ENCODE results near the gene LHX3.
A peak's percentile ranks its signal among the peaks of the same experiment; 100 is the strongest.

LHX3 gene

DNA sequence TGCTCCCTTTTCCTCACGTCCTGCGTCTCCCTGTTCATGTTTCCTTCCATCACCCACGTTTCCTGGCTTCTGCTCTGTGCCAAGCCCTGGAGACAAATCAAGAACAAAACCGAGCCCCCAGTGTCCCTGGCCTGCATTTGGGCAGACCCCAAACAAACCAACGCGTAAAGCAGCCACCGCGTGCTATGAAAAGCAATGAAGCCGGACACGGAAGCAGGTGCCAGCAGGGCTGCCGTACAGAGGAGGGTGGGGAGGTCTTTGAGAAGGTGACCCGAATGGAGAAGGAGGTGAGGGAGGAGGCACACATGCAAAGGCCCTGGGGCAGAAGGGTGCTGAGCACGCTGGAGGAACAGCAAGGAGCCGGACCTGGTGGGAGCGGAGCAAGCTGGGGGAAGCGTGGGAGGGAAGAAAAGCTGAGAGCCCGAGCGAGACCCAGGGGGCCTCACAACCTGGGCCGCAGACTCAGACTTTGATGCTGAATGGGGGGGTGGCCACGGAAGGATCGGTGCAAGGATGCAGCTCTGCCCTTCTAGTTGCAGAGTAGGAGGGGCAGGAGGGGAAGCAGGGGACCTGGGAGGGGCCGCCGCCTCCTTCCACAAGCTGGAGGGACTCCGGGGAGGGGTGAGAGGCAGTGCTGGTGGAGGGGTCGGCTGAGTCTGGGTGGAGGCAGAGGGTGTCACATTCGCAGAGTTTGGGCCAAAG, 42.1 kb upstream of the LHX3 start:
- Histone ChIP-seq H3K27me3 (ENCODE audit: control insufficient read depth, insufficient read depth, low read length) (no peaks in the 10 kb centered on the region), H3K4me3 (ENCODE audit: low read length) (no peak overlapping the region), H3K9me3 (ENCODE audit: control insufficient read depth, low read depth, low read length) (no peaks in the 10 kb centered on the region), H3K27ac (ENCODE audit: low read length) (no peak overlapping the region), H3K36me3 (ENCODE audit: control insufficient read depth, low read depth, low read length) (no peaks in the 10 kb centered on the region), H3K4me1 (ENCODE audit: control insufficient read depth, low read depth, low read length) (peaks cover 29% of the 10 kb centered on the region), H3K9ac (ENCODE audit: low read length) (no peak overlapping the region)

DNA sequence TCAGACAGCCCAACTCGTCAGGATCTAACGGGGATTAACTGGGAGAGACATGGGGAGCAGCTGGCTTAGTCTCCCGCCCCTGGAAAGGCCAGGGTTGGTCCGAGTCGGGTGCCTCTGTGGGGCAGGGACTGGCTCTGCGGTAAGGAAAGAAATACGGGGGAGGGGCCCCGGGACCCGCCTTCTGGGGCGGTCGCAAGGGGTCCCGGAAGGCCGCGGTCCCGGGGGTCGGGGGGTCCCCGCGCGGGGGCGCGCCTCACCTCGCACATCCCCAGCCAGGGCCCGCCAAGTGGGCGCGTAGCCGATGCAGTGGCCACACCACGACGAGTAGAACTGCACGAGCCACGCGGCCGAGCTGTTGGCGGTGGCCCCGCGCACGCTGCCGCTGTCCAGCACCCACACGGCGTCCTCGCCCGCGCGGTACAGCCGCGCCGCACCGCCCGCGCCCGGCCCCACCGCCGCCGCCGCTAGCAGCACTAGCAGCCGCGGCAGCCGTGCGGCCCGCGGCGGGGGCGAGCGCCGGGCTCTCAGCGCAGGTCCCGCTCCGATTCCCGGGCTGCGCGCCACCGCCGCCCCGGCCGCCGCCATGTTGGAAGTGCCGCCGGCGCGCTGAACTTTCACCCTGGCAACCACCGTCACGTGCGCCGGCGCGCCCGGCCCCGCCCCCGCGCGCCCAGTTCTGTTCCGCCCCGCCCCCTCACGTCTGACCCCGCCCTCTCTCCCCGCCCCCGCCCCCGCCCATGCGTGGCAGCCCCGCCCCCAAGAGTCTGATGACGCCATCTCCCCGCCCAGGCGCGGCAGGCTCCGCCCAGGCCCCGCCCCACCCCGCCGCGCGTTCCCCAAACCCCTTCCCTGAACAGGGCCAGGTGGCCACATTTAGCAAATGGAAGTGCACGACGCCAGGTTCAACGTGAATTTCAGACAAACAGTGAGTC, 40.6 kb upstream of the LHX3 start, which contains the start of gene QSOX2:
QSOX2 (minus strand) TSS at position 594 of the 932 bp plus-strand sequence; CDS start at position 585, 9 bp downstream.
- peak within 1 kb of the TSS; percentile 70 for H3K9ac ChIP-seq (ENCODE audit: low read length)
- H3K27ac ChIP-seq (ENCODE audit: low read length) = no peak within 1 kb of the TSS
- no peaks in the 10 kb centered on the region for H3K27me3 ChIP-seq (ENCODE audit: control insufficient read depth, insufficient read depth, low read length)
- no peaks in the 10 kb centered on the region for H3K9me3 ChIP-seq (ENCODE audit: control insufficient read depth, low read depth, low read length)
- peaks cover 29% of the 10 kb centered on the region for H3K4me1 ChIP-seq (ENCODE audit: control insufficient read depth, low read depth, low read length)
- peak within 1 kb of the TSS; percentile 85 for H3K4me3 ChIP-seq (ENCODE audit: low read length)
- H3K36me3 ChIP-seq (ENCODE audit: control insufficient read depth, low read depth, low read length) = no peaks in the 10 kb centered on the region

DNA sequence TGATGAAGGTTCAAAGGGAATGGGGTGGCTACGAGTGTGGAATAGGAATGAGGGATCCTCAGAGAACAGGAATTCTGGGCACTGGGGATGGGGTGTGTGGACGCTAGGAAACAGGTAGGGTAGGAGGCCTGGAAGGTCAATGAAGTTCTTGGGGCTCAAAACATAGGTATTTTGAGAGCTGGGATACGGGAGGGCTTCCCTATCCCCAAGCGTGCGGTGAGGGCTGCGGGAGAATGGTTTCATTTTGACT, 40.0 kb upstream of the LHX3 start:
- Histone ChIP-seq H3K9ac (ENCODE audit: low read length) (peak overlapping the region; percentile 70), H3K27ac (ENCODE audit: low read length) (no peak overlapping the region), H3K9me3 (ENCODE audit: control insufficient read depth, low read depth, low read length) (no peaks in the 10 kb centered on the region), H3K36me3 (ENCODE audit: control insufficient read depth, low read depth, low read length) (no peaks in the 10 kb centered on the region), H3K27me3 (ENCODE audit: control insufficient read depth, insufficient read depth, low read length) (no peaks in the 10 kb centered on the region), H3K4me1 (ENCODE audit: control insufficient read depth, low read depth, low read length) (peaks cover 29% of the 10 kb centered on the region), H3K4me3 (ENCODE audit: low read length) (peak overlapping the region; percentile 85)

DNA sequence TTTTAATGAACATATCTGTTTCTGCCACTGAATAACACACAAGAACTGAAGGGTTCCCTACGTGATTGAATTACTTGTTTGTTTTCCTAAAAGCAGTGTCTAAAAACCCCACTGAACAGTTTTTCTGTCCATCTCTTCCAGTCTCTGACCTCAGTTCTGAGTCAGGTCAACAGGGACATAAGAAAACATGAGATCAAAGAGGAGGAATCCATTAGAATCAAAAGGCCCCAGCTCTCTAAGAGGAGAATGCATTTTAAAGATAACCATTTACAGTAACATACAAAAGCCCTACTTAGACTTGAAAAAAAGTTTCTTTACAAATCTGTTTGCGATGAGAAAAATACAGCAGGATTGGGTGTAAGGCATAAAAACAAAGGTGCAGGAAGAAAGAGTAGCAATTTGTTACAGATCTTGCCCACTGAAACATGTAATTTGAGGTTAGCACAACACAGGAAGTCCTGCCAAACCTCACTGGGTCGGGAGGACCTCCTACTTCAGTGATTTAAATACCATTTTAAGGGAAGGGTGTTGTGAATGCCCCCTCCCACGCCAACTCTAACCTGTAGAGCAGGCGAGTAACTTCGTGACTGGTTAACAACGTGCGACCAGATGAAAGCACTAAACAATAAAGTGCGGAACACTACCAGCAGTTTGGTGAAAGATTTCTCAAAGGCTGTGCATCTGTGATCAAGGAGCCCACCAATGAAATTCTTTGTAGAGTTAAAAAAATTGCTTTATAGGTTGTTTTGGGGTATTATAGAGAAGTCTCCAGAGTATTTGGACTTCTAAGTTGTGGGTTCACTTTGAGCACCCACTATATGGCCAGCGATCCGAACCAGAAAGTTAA, 39.4 kb upstream of the LHX3 start:
- no peaks in the 10 kb centered on the region for H3K36me3 ChIP-seq (ENCODE audit: control insufficient read depth, low read depth, low read length)
- H3K9me3 ChIP-seq (ENCODE audit: control insufficient read depth, low read depth, low read length) = no peaks in the 10 kb centered on the region
- H3K27ac ChIP-seq (ENCODE audit: low read length) = no peak overlapping the region
- H3K4me3 ChIP-seq (ENCODE audit: low read length) = peak overlapping the region; percentile 85
- H3K27me3 ChIP-seq (ENCODE audit: control insufficient read depth, insufficient read depth, low read length) = no peaks in the 10 kb centered on the region
- H3K4me1 ChIP-seq (ENCODE audit: control insufficient read depth, low read depth, low read length) = peaks cover 29% of the 10 kb centered on the region
- H3K9ac ChIP-seq (ENCODE audit: low read length) = peak overlapping the region; percentile 70

DNA sequence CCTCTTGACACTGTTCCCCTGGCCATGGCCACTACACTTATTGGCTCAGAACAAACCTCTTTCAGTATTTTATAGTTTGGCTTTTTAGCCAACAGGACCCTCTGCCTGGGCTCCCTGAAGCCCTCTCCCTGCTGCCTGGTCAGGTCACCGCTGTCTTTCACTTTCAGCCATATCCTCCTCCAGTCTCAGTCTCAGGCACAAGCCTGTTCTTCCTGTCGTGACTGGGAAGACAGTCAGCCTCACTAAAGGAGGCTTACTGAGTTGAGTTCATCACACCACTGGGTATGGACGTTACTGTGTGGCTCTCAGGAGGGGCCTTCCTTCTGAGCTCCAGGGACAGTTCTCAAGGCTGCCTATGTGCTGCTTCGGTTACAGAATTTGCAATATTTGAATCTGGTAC, 38.7 kb upstream of the LHX3 start:
- Histone ChIP-seq H3K4me1 (ENCODE audit: control insufficient read depth, low read depth, low read length) (peaks cover 29% of the 10 kb centered on the region), H3K4me3 (ENCODE audit: low read length) (peak overlapping the region; percentile 85), H3K27me3 (ENCODE audit: control insufficient read depth, insufficient read depth, low read length) (no peaks in the 10 kb centered on the region), H3K9ac (ENCODE audit: low read length) (no peak overlapping the region), H3K9me3 (ENCODE audit: control insufficient read depth, low read depth, low read length) (no peaks in the 10 kb centered on the region), H3K36me3 (ENCODE audit: control insufficient read depth, low read depth, low read length) (no peaks in the 10 kb centered on the region), H3K27ac (ENCODE audit: low read length) (no peak overlapping the region)

DNA sequence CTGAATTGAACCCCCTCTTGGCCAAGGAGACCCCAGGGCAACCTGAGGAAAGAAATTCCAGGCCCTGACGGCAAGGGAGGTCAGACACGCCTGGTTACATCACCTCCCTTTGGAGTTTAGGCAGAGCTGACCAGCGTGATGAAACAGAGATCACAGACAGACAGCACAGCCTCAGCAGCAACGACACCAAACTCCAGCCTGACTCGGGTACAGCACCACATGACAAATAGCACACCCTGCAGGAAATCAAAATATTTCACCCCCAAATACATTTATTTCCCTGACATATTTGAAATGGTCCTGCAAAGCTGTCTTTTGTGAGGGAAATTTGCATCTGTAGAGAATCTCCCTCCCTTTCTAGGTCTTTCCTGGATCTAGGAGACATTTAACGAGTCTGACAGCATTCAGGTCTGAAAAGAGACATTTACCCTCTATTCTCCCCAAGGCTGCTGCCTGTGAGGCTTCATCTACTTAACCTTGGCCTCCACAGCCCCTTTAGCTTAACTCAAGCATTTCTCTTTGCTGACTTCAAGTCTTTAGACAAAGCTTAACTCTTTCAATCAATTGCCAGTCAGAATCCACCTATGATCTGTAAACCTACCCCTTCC, 38.1 kb upstream of the LHX3 start:
- no peaks in the 10 kb centered on the region for H3K9me3 ChIP-seq (ENCODE audit: control insufficient read depth, low read depth, low read length)
- peaks cover 28% of the 10 kb centered on the region for H3K4me1 ChIP-seq (ENCODE audit: control insufficient read depth, low read depth, low read length)
- no peaks in the 10 kb centered on the region for H3K36me3 ChIP-seq (ENCODE audit: control insufficient read depth, low read depth, low read length)
- no peak overlapping the region for H3K9ac ChIP-seq (ENCODE audit: low read length)
- H3K27me3 ChIP-seq (ENCODE audit: control insufficient read depth, insufficient read depth, low read length) = no peaks in the 10 kb centered on the region
- no peak overlapping the region for H3K27ac ChIP-seq (ENCODE audit: low read length)
- H3K4me3 ChIP-seq (ENCODE audit: low read length) = no peak overlapping the region

DNA sequence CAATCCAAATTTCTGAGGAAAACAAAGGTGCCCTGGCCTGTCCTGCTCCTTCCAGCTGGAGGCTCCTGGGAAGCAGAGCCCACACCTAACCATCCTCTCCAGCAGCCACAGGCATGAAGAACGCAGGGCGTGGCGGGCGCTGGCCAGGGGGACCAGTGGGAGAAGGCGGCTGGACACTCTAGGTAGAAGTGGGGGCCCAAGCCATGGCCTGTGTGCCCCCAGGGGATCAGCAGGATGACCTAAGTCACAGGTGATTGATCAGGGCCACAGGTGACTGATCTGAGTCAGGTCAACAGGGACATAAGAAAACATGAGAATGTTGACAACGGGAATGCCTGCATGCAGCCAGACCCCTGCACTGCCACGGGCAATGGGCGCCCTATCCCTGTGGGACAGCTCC, 37.3 kb upstream of the LHX3 start:
- H3K9me3 ChIP-seq (ENCODE audit: control insufficient read depth, low read depth, low read length) = no peaks in the 10 kb centered on the region
- no peak overlapping the region for H3K9ac ChIP-seq (ENCODE audit: low read length)
- no peak overlapping the region for H3K27ac ChIP-seq (ENCODE audit: low read length)
- peaks cover 24% of the 10 kb centered on the region for H3K4me1 ChIP-seq (ENCODE audit: control insufficient read depth, low read depth, low read length)
- no peak overlapping the region for H3K4me3 ChIP-seq (ENCODE audit: low read length)
- no peaks in the 10 kb centered on the region for H3K36me3 ChIP-seq (ENCODE audit: control insufficient read depth, low read depth, low read length)
- H3K27me3 ChIP-seq (ENCODE audit: control insufficient read depth, insufficient read depth, low read length) = no peaks in the 10 kb centered on the region

DNA sequence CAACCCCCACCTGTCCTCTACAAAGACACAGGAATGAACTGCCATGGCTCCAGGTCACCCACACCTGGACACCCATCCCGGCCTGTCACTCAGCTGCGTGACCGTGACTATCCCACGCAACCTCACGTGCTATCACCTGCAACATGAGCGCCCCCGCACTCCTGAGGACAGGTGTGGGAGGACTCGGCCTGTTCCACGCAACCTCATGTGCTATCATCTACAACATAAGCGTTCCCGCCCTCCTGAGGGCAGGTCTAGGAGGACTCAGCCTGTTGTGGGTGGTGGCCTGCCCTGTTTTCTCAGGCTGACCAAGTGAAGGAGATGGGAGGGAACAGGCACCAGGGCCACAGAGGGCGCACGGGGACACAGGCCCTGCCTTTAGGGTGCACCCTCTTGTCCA, 36.6 kb upstream of the LHX3 start:
- H3K27ac ChIP-seq (ENCODE audit: low read length) = no peak overlapping the region

DNA sequence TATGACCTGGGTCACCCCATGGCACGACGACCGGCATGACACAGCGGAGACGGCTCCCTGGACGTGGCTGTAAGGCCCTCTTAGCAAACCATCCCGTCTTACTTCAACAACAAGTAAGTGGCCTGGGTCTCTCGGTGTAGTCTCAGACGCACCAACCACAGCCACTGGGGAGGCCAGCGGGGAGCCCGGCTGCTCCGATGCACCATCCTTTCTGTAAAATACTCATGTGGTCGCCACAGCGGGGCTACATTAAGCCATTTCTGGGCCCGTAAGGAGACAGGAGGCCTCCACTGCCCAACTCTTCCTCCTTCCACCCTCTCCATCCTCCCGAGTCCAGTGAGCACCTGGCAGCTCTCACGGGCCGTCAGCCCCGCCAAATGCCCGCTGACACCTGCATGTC, 36.0 kb upstream of the LHX3 start:
- peaks cover 5% of the 10 kb centered on the region for H3K36me3 ChIP-seq (ENCODE audit: control insufficient read depth, low read depth, low read length)
- no peak overlapping the region for H3K27ac ChIP-seq (ENCODE audit: low read length)
- H3K9ac ChIP-seq (ENCODE audit: low read length) = no peak overlapping the region
- H3K4me3 ChIP-seq (ENCODE audit: low read length) = no peak overlapping the region
- H3K9me3 ChIP-seq (ENCODE audit: control insufficient read depth, low read depth, low read length) = no peaks in the 10 kb centered on the region
- no peaks in the 10 kb centered on the region for H3K27me3 ChIP-seq (ENCODE audit: control insufficient read depth, insufficient read depth, low read length)
- peaks cover 21% of the 10 kb centered on the region for H3K4me1 ChIP-seq (ENCODE audit: control insufficient read depth, low read depth, low read length)

More for the DNA sequence above, 36.6 kb upstream of the LHX3 start:
- no peak overlapping the region for H3K4me3 ChIP-seq (ENCODE audit: low read length)
- H3K27me3 ChIP-seq (ENCODE audit: control insufficient read depth, insufficient read depth, low read length) = no peaks in the 10 kb centered on the region
- H3K4me1 ChIP-seq (ENCODE audit: control insufficient read depth, low read depth, low read length) = peaks cover 24% of the 10 kb centered on the region
- H3K36me3 ChIP-seq (ENCODE audit: control insufficient read depth, low read depth, low read length) = no peaks in the 10 kb centered on the region
- H3K9me3 ChIP-seq (ENCODE audit: control insufficient read depth, low read depth, low read length) = no peaks in the 10 kb centered on the region
- no peak overlapping the region for H3K9ac ChIP-seq (ENCODE audit: low read length)

DNA sequence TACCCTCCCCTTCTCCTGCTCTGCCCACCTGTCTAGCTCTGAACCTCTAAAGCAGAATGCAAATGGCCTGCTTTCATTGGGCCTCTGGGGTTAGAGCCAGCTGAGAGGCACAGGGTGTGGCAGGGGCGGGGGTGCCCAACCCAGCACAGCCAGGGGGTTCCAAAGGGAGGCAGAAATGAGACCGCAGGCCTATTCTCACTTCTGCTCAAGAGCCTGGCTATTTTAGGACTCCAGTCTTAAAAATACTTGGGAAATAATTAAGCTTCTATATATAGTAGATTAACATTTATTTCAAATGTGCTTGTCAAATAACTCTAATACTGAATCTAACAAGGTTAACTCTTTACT, 35.0 kb upstream of the LHX3 start:
- Histone ChIP-seq H3K27me3 (ENCODE audit: control insufficient read depth, insufficient read depth, low read length) (no peaks in the 10 kb centered on the region), H3K4me3 (ENCODE audit: low read length) (no peak overlapping the region), H3K27ac (ENCODE audit: low read length) (no peak overlapping the region), H3K9ac (ENCODE audit: low read length) (no peak overlapping the region), H3K4me1 (ENCODE audit: control insufficient read depth, low read depth, low read length) (peaks cover 21% of the 10 kb centered on the region), H3K9me3 (ENCODE audit: control insufficient read depth, low read depth, low read length) (no peaks in the 10 kb centered on the region), H3K36me3 (ENCODE audit: control insufficient read depth, low read depth, low read length) (peaks cover 5% of the 10 kb centered on the region)
